ENCODE results near the gene GUCA2A. TPM values are rescaled to one million over a fixed set of nuclear protein-coding genes. Genes with fewer than 3 reads are reported as not detected.
"Not testable (repeated sequence)": the region's sequence is repeated elsewhere in the genome, so short reads cannot be mapped to it uniquely, and the experiment has no call there.

GUCA2A gene, protein sequence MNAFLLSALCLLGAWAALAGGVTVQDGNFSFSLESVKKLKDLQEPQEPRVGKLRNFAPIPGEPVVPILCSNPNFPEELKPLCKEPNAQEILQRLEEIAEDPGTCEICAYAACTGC
- not detected in 2 replicates for total RNA-seq
- long read RNA-seq = 0 reads

DNA sequence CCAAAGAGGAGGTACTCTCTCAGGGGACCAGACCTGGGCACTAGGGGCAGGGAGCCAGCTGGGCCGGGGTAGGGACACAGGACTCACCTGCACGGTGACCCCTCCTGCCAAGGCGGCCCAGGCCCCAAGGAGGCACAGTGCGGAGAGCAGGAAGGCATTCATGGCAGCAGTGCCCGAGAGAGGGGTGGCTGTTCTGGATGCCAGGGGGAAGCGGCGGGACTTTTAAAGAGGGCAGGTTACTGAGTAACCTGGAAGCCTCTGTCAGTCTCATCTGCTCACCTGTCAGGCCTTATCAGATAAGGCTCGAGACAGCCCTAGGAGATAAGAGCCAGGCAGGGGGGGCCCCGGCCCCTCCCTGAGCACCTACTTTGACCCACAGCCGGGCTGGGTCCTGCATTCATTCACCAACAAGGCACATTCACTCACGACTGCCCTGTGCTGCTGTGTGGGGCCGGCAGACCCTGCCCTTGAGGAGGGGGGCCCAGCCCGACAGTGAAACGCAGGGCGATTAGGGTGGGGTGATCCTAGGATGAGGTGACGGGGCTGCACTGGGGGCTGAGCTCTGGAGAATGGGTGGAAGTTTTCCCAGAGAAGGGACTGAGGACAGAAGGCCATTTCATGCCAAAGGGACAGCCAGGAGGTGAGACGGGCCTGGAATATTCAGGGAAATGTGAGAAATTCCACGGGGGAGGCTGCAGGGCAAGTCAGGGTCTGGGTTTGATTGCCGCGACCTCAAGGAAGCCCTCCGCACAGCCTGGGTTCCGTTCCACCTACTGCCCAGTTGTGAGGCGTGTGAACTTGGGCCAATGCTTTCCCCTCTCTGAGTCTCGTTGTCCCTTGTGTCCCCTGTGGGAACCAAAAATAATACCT, at the start of gene GUCA2A:
GUCA2A (minus strand) TSS at position 195 of the 870 bp plus-strand sequence; CDS start at position 162, 33 bp downstream.
- H3K4me3 Mint-ChIP-seq (ENCODE audit: low read depth) = no peak within 1 kb of the TSS
- TF ChIP-seq, protein P1, sequence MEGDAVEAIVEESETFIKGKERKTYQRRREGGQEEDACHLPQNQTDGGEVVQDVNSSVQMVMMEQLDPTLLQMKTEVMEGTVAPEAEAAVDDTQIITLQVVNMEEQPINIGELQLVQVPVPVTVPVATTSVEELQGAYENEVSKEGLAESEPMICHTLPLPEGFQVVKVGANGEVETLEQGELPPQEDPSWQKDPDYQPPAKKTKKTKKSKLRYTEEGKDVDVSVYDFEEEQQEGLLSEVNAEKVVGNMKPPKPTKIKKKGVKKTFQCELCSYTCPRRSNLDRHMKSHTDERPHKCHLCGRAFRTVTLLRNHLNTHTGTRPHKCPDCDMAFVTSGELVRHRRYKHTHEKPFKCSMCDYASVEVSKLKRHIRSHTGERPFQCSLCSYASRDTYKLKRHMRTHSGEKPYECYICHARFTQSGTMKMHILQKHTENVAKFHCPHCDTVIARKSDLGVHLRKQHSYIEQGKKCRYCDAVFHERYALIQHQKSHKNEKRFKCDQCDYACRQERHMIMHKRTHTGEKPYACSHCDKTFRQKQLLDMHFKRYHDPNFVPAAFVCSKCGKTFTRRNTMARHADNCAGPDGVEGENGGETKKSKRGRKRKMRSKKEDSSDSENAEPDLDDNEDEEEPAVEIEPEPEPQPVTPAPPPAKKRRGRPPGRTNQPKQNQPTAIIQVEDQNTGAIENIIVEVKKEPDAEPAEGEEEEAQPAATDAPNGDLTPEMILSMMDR (IDR thresholded peaks at IDR 0.05; ENCODE audit: unreplicated experiment) = no peak
- H3K36me3 Mint-ChIP-seq (ENCODE audit: insufficient read depth) = no peaks in the 10 kb centered on the region
- H3K4me1 Mint-ChIP-seq (ENCODE audit: low read depth) = peaks cover 5% of the 10 kb centered on the region
- H3K27me3 Mint-ChIP-seq = peaks cover 7% of the 10 kb centered on the region
- H3K9me3 Mint-ChIP-seq (ENCODE audit: low read depth) = peaks cover 4% of the 10 kb centered on the region
- peak within 1 kb of the TSS; percentile 1 for H3K27ac Mint-ChIP-seq
- DNase-seq (ENCODE audit: low spot score, unreplicated experiment) = no peak

DNA sequence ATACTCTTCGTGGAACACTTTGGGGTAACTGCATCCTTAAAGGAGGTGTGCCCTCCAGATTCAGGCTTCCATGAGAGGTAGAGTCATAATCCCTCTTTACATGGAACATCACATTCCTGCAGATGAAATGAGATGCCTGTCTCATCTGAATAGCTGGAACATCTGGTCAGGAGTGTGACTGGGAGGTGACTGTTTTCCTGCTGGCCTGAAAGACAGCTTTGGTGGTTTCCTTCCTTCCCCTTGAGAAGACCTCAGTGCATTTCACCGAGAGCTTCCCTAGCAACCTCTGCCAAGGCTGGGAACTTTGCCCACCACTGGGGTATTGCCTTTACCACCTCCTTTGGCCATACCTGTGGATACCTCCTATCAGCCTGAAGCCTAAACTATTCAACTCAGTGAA, 46.7 kb upstream of the GUCA2A start:
- Mint-ChIP-seq H3K27ac (no peak overlapping the region), H3K27me3 (no peaks in the 10 kb centered on the region), H3K9me3 (ENCODE audit: low read depth) (peaks cover 16% of the 10 kb centered on the region), H3K36me3 (ENCODE audit: insufficient read depth) (peaks cover 20% of the 10 kb centered on the region), H3K4me3 (ENCODE audit: low read depth) (no peak overlapping the region), H3K4me1 (ENCODE audit: low read depth) (peaks cover 2% of the 10 kb centered on the region)
- DNase-seq (ENCODE audit: low spot score, unreplicated experiment) = no peak
- TF ChIP-seq, protein P1 (IDR thresholded peaks at IDR 0.05; ENCODE audit: unreplicated experiment) = no peak

DNA sequence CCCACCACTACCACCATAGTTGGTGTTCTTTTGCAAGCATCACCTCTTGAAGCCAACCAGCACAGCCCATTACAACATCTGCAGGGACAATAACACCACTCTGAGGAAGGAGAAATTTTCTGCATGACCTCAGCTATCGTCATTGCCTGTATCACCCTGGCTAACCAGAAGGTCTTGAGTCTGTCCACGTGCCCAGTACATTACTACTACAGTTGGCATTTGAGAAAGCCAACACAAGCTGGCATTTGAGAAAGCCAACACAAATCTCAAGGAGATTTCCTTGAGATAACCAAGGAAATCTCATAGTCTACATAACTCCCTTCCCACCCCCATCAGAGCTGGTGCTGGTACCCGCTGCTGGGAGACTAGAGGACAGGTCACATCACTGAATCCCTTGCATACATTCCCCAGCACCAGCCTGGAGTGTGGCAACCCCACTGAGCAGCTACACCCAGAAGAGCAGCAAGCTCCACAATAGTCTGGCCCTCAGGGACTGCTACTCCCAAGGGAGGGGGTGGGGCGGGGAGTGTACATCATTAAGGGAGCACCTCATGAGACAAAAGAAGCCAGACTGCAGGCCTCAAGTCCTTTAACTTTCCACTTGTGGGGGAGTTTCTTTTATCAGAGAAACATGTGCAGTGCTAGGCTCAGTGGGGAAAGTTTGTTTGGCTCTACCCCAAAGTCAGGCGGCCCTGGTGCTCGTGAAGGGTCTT, 46.0 kb upstream of the GUCA2A start:
- Mint-ChIP-seq H3K27me3 (no peaks in the 10 kb centered on the region), H3K36me3 (ENCODE audit: insufficient read depth) (peaks cover 20% of the 10 kb centered on the region), H3K27ac (no peak overlapping the region), H3K4me1 (ENCODE audit: low read depth) (peaks cover 2% of the 10 kb centered on the region), H3K4me3 (ENCODE audit: low read depth) (no peak overlapping the region), H3K9me3 (ENCODE audit: low read depth) (peaks cover 16% of the 10 kb centered on the region)
- DNase-seq (ENCODE audit: low spot score, unreplicated experiment) = no peak
- TF ChIP-seq, protein P1 (IDR thresholded peaks at IDR 0.05; ENCODE audit: unreplicated experiment) = no peak

DNA sequence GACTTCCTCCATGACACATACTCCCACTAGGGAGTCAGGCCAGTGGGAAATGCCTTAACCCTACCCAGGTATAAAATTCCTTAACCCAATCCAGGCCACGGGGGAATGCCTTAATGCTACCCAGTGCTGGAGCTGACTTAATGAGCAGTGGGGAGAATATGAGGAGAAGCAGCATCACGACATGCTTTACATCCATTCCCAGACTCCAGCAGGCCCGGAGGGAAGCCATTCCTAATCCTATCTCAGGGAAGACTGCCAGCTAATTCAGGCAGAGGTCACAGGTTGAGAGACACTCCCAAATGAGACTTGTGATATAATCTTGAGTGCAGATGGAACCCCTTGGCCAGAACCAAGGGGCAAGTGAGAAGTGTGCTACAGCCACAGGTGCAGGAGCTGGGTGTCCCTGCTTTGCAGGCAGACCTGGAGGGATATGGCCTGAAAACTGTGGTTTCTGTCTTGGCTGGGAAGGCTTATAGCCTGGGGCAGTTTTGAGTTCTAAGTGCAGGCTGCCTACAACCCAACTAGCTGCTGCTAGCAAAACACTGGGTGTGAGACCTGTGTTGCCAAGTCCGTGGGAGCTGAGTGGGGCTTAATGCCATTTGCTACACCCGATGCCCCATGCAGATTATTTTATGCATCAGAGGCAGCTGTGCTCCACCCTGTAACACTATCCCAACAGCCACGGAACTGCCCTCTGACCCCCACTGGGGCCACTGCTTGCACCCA, 45.1 kb upstream of the GUCA2A start:
- H3K27me3 Mint-ChIP-seq = no peaks in the 10 kb centered on the region
- no peak overlapping the region for H3K27ac Mint-ChIP-seq
- TF ChIP-seq, protein P1 (IDR thresholded peaks at IDR 0.05; ENCODE audit: unreplicated experiment) = no peak
- H3K4me1 Mint-ChIP-seq (ENCODE audit: low read depth) = peaks cover 4% of the 10 kb centered on the region
- peaks cover 16% of the 10 kb centered on the region for H3K9me3 Mint-ChIP-seq (ENCODE audit: low read depth)
- DNase-seq (ENCODE audit: low spot score, unreplicated experiment) = no peak
- no peak overlapping the region for H3K4me3 Mint-ChIP-seq (ENCODE audit: low read depth)
- peaks cover 22% of the 10 kb centered on the region for H3K36me3 Mint-ChIP-seq (ENCODE audit: insufficient read depth)

DNA sequence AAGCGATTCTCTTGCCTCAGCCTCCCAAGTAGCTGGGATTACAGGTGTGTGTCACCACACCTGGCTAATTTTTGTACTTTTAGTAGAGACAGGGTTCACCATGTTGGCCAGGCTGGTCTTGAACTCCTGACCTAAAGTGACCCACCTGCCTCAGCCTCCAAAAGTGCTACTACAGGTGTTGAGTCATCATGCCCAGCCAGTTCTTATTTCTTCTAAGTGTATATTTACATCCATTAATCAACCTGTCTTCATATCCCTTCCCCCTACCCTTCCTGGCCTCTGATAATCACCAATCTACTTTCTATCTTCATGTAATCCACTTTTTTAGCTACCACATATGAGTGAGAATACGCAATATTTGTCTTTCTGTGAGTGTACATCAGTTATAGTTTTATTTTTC, 42.4 kb upstream of the GUCA2A start:
- not testable (repeated sequence) for H3K4me3 Mint-ChIP-seq (ENCODE audit: low read depth); DNase-seq (ENCODE audit: low spot score, unreplicated experiment); H3K27ac Mint-ChIP-seq; H3K27me3 Mint-ChIP-seq; H3K4me1 Mint-ChIP-seq (ENCODE audit: low read depth)
- H3K36me3 Mint-ChIP-seq (ENCODE audit: insufficient read depth) = peaks cover 25% of the 10 kb centered on the region
- H3K9me3 Mint-ChIP-seq (ENCODE audit: low read depth) = peaks cover 21% of the 10 kb centered on the region
